ENCODE results near the gene FRMD4A. TPM values are rescaled to one million over a fixed set of nuclear protein-coding genes. Genes with fewer than 3 reads are reported as not detected.

FRMD4A gene
- total RNA-seq, 1 experiment from 2014 or later, result 19.6 TPM

DNA sequence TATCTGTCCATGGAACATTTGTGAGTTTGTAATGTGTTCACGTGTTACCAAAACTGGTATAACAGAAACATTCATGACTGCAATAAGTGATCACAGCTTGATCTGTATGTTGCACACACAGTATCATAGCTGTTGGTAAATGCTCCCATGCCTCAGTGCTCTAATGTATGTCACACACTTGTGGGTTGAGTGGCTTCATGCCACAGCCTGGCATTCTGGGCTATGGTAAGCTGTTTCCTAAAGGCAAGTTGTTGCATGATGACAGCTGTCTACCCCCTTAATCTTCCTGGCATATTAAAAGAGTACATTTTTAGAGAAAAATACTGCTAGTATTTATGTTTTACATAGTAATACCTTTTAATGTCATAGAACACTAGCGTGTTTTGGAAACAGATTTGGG lies 708.8 kb downstream of the FRMD4A start:
- H3K27me3 Mint-ChIP-seq (ENCODE audit: low read depth), result no peaks in the 10 kb centered on the region
- Histone ChIP-seq H3K9me3 (ENCODE audit: control insufficient read depth, low read depth, low read length) (no peaks in the 10 kb centered on the region), H3K4me2 (ENCODE audit: insufficient read depth, insufficient read length, low read length) (no peak overlapping the region), H3K9ac (ENCODE audit: extremely low read depth, insufficient read length, low read length) (no peak overlapping the region), H3K27me3 (ENCODE audit: insufficient read depth, low read length) (no peaks in the 10 kb centered on the region), H4K5ac (ENCODE audit: insufficient read length, low read depth, low read length) (no peak overlapping the region), H2BK15ac (ENCODE audit: low read depth, low read length) (no peak overlapping the region), H3K23ac (ENCODE audit: insufficient read length, low read depth, low read length) (no peak overlapping the region), H3K14ac (ENCODE audit: insufficient read depth, low read length) (no peak overlapping the region), H3K79me1 (ENCODE audit: insufficient read depth, low read depth, low read length, poor library complexity, severe bottlenecking) (no peaks in the 10 kb centered on the region), H3K18ac (ENCODE audit: insufficient read length, low read depth, low read length) (no peak overlapping the region), H3K23me2 (ENCODE audit: insufficient read length, low read depth, low read length, poor library complexity, severe bottlenecking) (no peaks in the 10 kb centered on the region), H2AFZ (ENCODE audit: low read length) (no peak overlapping the region), H3K56ac (ENCODE audit: insufficient read length, low read depth, low read length) (no peak overlapping the region), H2BK20ac (ENCODE audit: low read depth, low read length, poor library complexity, severe bottlenecking) (no peak overlapping the region), H2BK120ac (ENCODE audit: low read depth, low read length, poor library complexity, severe bottlenecking) (no peak overlapping the region), H3K27ac (ENCODE audit: insufficient read length, low read depth, low read length) (no peak overlapping the region), H3T11ph (ENCODE audit: low read length) (no peak overlapping the region), H3K4me1 (ENCODE audit: insufficient read depth, low read length) (no peaks in the 10 kb centered on the region; the same call in 1 of the 2 replicates), H2BK5ac (ENCODE audit: insufficient read length, low read length) (no peak overlapping the region), H2AK5ac (ENCODE audit: insufficient read length, low read length) (no peak overlapping the region), H4K91ac (ENCODE audit: insufficient read length, low read depth, low read length) (no peak overlapping the region), H2BK12ac (ENCODE audit: insufficient read length, low read depth, low read length) (no peak overlapping the region), H4K8ac (replicated peaks; ENCODE audit: insufficient read length, low read depth, low read length) (no peak overlapping the region), H3K4ac (ENCODE audit: low read depth, low read length) (no peak overlapping the region), H4K20me1 (ENCODE audit: control insufficient read depth, insufficient read depth, insufficient read length) (no peaks in the 10 kb centered on the region), H3K79me2 (ENCODE audit: insufficient read depth, low read length) (no peaks in the 10 kb centered on the region)
- H3K36me3 Mint-ChIP-seq (ENCODE audit: insufficient read depth in 1 of 3, low read depth in 3 of 3), result peaks cover 2 to 21% (median 11%) of the 10 kb centered on the region in 3 experiments; a peak in 6 of 7 replicates
- no peak for DNase-seq
- no CpG with 5 or more reads among the region's 2 CpGs for WGBS (ENCODE audit: extremely low coverage, insufficient read length, low lambda C conversion rate)
- H3K9me3 Mint-ChIP-seq, result no peaks in the 10 kb centered on the region
- no peak overlapping the region for H3K4me3 Mint-ChIP-seq
- H3K27ac Mint-ChIP-seq, result no peak overlapping the region
- peaks cover 0 to 3% of the 10 kb centered on the region in 2 experiments; a peak in 1 of 4 replicates for H3K4me1 Mint-ChIP-seq
- TF ChIP-seq, protein P1, sequence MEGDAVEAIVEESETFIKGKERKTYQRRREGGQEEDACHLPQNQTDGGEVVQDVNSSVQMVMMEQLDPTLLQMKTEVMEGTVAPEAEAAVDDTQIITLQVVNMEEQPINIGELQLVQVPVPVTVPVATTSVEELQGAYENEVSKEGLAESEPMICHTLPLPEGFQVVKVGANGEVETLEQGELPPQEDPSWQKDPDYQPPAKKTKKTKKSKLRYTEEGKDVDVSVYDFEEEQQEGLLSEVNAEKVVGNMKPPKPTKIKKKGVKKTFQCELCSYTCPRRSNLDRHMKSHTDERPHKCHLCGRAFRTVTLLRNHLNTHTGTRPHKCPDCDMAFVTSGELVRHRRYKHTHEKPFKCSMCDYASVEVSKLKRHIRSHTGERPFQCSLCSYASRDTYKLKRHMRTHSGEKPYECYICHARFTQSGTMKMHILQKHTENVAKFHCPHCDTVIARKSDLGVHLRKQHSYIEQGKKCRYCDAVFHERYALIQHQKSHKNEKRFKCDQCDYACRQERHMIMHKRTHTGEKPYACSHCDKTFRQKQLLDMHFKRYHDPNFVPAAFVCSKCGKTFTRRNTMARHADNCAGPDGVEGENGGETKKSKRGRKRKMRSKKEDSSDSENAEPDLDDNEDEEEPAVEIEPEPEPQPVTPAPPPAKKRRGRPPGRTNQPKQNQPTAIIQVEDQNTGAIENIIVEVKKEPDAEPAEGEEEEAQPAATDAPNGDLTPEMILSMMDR (conservative IDR thresholded peaks at IDR 0.05), result no peak

Measured in H9 (cell line).